ENCODE results near the gene WDR27.

WDR27 gene

GRCh38 chr6:169591616-169592015 is 110.2 kb downstream of the WDR27 start:
- DNase-seq, result no peak

GRCh38 chr6:169590376-169590939 is 111.4 kb downstream of the WDR27 start:
- no peak for DNase-seq

- no peak for DNase-seq
These were observed 112.1 kb downstream of the WDR27 start for GRCh38 chr6:169589699-169590257.

- no peak for DNase-seq
These were observed 112.5 kb downstream of the WDR27 start for GRCh38 chr6:169589293-169589692.

GRCh38 chr6:169587975-169588374 is 113.9 kb downstream of the WDR27 start:
- DNase-seq, result no peak

GRCh38 chr6:169583886-169584541 is 117.8 kb downstream of the WDR27 start:
- DNase-seq, result no peak

- DNase-seq, result no peak
These were observed 122.3 kb downstream of the WDR27 start for GRCh38 chr6:169579407-169580111.

- DNase-seq, result no peak
These were observed 123.9 kb downstream of the WDR27 start for GRCh38 chr6:169577974-169578373.

GRCh38 chr6:169577236-169577635 is 124.6 kb downstream of the WDR27 start:
- no peak for DNase-seq

GRCh38 chr6:169575821-169576220 is 126.0 kb downstream of the WDR27 start:
- DNase-seq, result no peak

- no peak for DNase-seq
These were observed 126.5 kb downstream of the WDR27 start for GRCh38 chr6:169575365-169575764.

- no peak for DNase-seq
These were observed 127.4 kb downstream of the WDR27 start for GRCh38 chr6:169574420-169574819.

GRCh38 chr6:169573883-169574282 is 127.9 kb downstream of the WDR27 start:
- no peak for DNase-seq

GRCh38 chr6:169571123-169571962 is 130.5 kb downstream of the WDR27 start:
- DNase-seq, result no peak

- DNase-seq, result no peak
These were observed 133.3 kb downstream of the WDR27 start for GRCh38 chr6:169568314-169569087.

- DNase-seq, result no peak
These were observed 134.0 kb downstream of the WDR27 start for GRCh38 chr6:169567819-169568218.

- no peak for DNase-seq
These were observed 134.7 kb downstream of the WDR27 start for GRCh38 chr6:169566961-169567750.

GRCh38 chr6:169566319-169566718 is 135.5 kb downstream of the WDR27 start:
- no peak for DNase-seq

GRCh38 chr6:169564453-169565240 is 137.2 kb downstream of the WDR27 start:
- DNase-seq, result no peak

- no peak for DNase-seq
These were observed 140.2 kb downstream of the WDR27 start for GRCh38 chr6:169561665-169562064.

GRCh38 chr6:169559592-169559991 is 142.2 kb downstream of the WDR27 start:
- no peak for DNase-seq

All from activated CD4-positive, alpha-beta T cell treated with anti-CD3 and anti-CD28 coated beads, Interleukin-2, amount 50 U/mL, for 1 hour (primary cell).